GF-D8 (cell line): ENCODE results near the gene ICA1L.

ENCODE experiments used
- DNase-seq: peaks from one replicate; lab custom pipeline; 2025; lab: John Stamatoyannopoulos, UW

Gene ICA1L

GRCh38 chr2:202736826-202737225 lies 134.7 kb downstream of the ICA1L start:
- DNase-seq: no peak

DNA sequence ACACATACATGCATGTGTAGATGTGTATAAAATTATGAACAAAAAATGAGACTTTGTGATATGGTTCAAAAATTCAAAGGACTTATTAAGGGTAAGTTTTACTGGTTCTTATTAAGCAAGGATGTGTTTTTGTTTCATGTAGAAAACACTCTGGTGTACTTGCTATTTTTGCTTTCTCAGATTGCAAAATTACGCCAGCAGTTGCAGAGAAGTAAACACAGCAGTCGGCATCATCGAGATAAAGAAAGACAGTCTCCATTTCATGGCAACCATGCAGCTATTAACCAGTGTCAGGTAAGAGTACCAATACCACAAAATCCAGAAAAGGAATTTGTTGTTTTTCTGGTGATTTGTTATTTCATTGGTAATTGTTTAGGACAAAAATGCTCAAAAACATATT lies 145.5 kb downstream of the ICA1L start:
- no peak for DNase-seq

DNA sequence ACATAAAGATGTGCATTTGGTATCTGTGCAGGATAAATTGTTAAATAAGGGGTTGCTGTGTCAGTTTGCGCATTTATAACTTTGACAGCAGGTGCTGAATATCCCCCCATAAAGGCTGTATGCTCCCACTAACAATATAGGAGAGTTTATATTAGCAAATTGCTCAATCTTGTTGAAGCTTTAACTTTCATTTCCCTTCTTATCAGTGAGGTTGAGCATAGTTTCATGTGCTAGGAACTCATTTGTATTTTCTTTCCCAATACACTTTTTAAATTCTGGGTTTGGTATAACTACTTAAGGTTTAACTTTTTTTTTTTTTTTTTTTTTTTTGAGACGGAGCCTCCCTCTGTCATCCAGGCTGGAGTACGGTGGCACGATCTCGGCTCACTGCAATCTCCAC lies 147.8 kb downstream of the ICA1L start:
- DNase-seq: no peak
